PFSK-1 (cell line): Measurements from ENCODE around the gene TPT1.

Experiments
- FOXP2 ChIP-seq: optimal IDR thresholded peaks from 2 replicates; pipeline ENCODE3; 2011; ENCODE audit warnings: borderline replicate concordance, control low read depth, inconsistent platforms; ENCODE audit not compliant: insufficient read depth; ENCODE audit errors: extremely low read length, extremely low read depth
- POLR2AphosphoS5 ChIP-seq: IDR thresholded peaks from 2 replicates; pipeline ENCODE4 v1.6.1; 2012; ENCODE audit warnings: low read depth, mild to moderate bottlenecking, control low read depth, low read length, moderate library complexity
- SIN3A ChIP-seq: IDR thresholded peaks from 2 replicates; pipeline ENCODE4 v1.6.1; 2012; ENCODE audit warnings: mild to moderate bottlenecking, low read length, moderate library complexity, borderline replicate concordance; ENCODE audit not compliant: insufficient read depth

- TF ChIP-seq SIN3A: no peak
- TF ChIP-seq FOXP2: no peak
- no peak for TF ChIP-seq POLR2AphosphoS5
Observed at GRCh38 chr13:45388664-45389063, 47.7 kb upstream of the TPT1 start.
